Neural progenitor cell (in vitro differentiated cells): ENCODE measurements around the gene ETFDH.

Source experiments
- EZH2 ChIP-seq: fragments of 200-600 bp; sonication (generic); IDR thresholded peaks from 2 replicates; pipeline ENCODE4 v1.6.1; 2017; ENCODE audit warnings: antibody characterized with exemption, mild to moderate bottlenecking, moderate library complexity
- TF ChIP-seq, protein P1 (sequence below): fragments of 200-600 bp; sonication (generic); IDR thresholded peaks from 2 replicates; pipeline ENCODE4 v1.5.1; 2017; ENCODE audit warnings: antibody characterized with exemption, mild to moderate bottlenecking

DNA sequence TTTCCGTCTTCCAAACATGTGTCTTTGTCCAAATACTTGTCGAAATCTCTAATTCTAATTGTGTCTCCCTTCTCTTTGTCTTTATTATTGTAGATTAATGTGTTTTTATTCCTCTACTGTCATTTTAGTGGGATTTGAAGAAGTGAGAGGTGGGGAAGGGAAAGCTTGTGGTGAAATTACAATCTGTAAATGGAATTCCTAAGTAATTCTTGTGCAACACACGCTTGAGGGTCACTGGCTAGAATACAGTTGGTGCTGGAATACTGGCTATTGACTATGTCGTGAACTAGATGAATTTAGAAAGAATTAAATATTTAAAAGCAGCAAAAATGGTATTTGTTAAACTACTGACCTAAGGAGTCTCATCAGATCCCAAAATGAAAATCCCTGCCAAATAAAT, 86.0 kb downstream of the ETFDH start:
- TF ChIP-seq, protein P1, sequence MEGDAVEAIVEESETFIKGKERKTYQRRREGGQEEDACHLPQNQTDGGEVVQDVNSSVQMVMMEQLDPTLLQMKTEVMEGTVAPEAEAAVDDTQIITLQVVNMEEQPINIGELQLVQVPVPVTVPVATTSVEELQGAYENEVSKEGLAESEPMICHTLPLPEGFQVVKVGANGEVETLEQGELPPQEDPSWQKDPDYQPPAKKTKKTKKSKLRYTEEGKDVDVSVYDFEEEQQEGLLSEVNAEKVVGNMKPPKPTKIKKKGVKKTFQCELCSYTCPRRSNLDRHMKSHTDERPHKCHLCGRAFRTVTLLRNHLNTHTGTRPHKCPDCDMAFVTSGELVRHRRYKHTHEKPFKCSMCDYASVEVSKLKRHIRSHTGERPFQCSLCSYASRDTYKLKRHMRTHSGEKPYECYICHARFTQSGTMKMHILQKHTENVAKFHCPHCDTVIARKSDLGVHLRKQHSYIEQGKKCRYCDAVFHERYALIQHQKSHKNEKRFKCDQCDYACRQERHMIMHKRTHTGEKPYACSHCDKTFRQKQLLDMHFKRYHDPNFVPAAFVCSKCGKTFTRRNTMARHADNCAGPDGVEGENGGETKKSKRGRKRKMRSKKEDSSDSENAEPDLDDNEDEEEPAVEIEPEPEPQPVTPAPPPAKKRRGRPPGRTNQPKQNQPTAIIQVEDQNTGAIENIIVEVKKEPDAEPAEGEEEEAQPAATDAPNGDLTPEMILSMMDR, result no peak
- no peak for TF ChIP-seq EZH2
